GM21447 (cell line): ENCODE measurements around the gene ETHE1.

ENCODE experiments used
- ATAC-seq: cut with Tn5 transposase; IDR thresholded peaks from one replicate; pipeline ENCODE4 v1.9.1; 2021; ENCODE audit not compliant: unreplicated experiment

The ETHE1 gene

GRCh38 chr19:43468354-43469159 lies 58.4 kb downstream of the ETHE1 start:
- no peak for ATAC-seq

GRCh38 chr19:43467730-43468129 lies 59.3 kb downstream of the ETHE1 start:
- ATAC-seq, result no peak

GRCh38 chr19:43467276-43467675 lies 59.7 kb downstream of the ETHE1 start:
- ATAC-seq, result no peak

- no peak for ATAC-seq
These were observed 60.2 kb downstream of the ETHE1 start for GRCh38 chr19:43466793-43467192.

GRCh38 chr19:43465468-43466120 lies 61.4 kb downstream of the ETHE1 start, which contains the start of gene LYPD3:
Gene LYPD3 (minus strand): TSS chr19:43465608. CDS start chr19:43465571, 37 bp downstream.
- no peak for ATAC-seq

GRCh38 chr19:43464134-43464775 lies 62.7 kb downstream of the ETHE1 start:
- peak; percentile 51 for ATAC-seq

DNA sequence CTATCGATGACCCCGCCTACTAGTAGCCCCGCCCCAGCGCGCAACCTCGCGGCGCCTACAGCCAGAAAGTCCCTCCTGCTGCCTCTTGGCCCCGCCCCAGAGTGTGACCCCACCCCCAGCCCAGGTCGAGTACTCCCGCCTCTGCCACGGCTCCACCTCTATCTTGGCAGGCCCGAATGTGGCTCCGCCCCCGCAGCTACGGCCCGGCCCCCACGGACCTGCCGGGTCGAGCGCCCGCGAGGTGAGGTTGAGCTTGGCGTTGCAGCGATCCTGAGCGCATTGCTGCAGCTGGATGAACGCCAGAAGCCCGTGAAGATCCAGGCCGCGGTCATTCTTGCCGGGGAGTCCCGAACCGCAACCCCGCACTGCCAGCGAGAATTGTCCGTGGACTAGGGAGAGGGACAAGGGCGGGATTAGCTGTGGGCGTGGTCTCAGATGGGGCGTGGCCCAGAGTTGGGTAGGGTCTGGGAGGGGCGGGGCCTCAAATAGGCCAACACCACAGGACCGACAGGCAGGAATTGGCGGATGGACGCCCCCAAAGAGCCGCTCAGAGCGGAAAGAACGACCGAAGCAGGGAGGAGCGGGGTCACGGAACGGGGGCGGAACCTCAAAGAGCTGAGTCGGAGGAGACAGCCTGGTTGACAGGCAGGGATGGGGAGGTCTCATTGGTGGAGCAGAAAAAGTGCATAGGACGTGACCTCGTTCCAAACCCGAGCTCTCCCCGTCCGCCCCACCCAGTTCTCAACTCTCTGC lies 63.4 kb downstream of the ETHE1 start:
- ATAC-seq, result peak; percentile 82

- ATAC-seq, result no peak
These were observed 64.1 kb downstream of the ETHE1 start for GRCh38 chr19:43462785-43463380.

DNA sequence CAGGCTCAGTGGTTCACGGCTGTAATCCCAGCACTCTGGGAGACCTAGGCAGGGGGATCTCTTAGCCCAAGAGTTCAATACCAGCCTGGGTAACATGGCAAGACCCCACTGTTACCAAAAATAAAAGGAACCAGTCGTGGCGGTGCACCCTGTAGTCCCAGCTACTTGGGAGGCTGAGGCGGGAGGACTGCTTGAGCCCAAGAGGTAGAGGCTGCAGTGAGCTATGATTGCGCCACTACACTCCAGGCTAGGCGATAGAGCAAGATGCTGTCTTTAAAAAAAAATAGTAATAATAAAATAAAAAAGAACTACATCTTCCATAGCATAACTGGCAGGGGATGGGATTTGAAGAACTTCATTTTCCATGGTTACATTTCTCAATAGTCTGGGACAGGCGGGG lies 64.6 kb downstream of the ETHE1 start:
- ATAC-seq, result no peak

- no peak for ATAC-seq
These were observed 65.7 kb downstream of the ETHE1 start for GRCh38 chr19:43461303-43461702.

DNA sequence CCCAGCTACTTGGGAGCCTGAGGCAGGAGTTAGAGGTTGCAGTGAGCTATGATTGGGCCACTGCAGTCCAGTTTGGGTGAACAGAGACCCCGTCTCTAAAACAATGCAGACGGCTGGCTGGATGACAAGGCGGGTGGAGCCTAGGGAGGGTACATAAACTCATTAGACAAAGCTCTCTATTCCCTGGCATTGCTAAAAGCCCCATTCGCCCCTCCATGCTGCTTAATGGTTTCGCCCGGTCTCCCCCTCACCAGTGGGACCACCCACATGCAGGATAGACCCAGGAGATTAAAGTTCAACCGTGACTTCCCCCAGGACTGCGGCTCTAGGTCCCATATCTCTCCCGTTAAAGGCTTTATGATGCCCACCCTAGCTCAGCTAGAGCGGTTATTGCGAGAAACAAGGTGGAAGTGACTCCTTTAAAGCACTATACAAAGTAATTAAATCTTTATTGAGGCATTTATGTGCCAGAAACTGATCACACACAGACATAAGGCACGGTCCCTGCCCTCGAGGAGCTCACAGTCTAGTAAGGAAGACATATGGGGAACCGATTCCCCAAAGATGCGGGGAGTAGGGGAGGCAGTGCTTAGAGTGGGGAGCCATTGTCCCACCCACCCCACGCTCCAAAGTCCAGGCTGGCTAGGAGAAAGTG lies 66.5 kb downstream of the ETHE1 start:
- no peak for ATAC-seq

DNA sequence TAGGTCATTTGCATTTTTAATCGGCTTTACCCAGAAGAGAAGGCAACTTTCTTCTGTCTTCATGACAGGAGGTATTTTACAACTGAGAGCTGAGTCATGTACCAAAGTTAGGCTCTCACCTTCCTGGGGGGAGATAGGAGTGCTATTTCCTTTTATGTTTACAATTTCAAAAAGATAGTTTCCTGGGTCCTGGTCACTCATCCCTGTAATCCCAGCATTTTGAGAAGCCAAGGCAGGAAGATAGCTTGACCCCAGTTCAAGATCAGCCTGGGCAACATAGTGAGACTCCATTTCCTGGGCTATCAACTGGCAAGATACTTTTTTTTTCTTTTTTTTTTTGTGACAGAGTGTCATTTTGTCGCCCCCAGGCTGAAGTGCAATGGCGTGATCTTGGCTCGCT lies 69.2 kb downstream of the ETHE1 start:
- no peak for ATAC-seq
